T47D (cell line): Measurements from ENCODE around the gene GSN.

Experiments used
- DNase-seq, 2 experiments: peaks; one replicate each; pipeline versions ENCODE4 v3.0.0 to v3.0.0-alpha.2; 2011 to 2012; ENCODE audit warnings: low read depth in 1 of 2, low spot score in 1 of 2
- JUND ChIP-seq: IDR thresholded peaks from 2 replicates; pipeline ENCODE4 v1.6.1; 2012; ENCODE audit warnings: low read depth
- in situ Hi-C: cut with HindIII; loops from 2 replicates; pipeline ENCODE4 v1.10.0; 2016; ENCODE audit warnings: low sequenced_read_pairs, low pct_unique_long_range_greater_than_20kb

Gene GSN

GRCh38 chr9:121280715-121281613 is 13.0 kb downstream of the GSN start:
- in situ Hi-C loops = no loop called here
- no peak for TF ChIP-seq JUND
- no peak for DNase-seq

GRCh38 chr9:121281614-121282276 is 13.8 kb downstream of the GSN start:
- TF ChIP-seq JUND = peak; percentile 44; the same call in 1 of the 2 replicates
- DNase-seq = peak in 1 of 2 experiments; percentile 49
- in situ Hi-C loops = no loop called here

- no peak for TF ChIP-seq JUND
- no peak for DNase-seq
- in situ Hi-C loops = no loop called here
Observed at GRCh38 chr9:121282277-121283079, 14.5 kb downstream of the GSN start.

- no peak for TF ChIP-seq JUND
- in situ Hi-C loops = no loop called here
Observed at GRCh38 chr9:121283080-121283398, 15.1 kb downstream of the GSN start.

GRCh38 chr9:121283856-121284732 is 16.1 kb downstream of the GSN start:
- TF ChIP-seq JUND = no peak
- in situ Hi-C loops = no loop called here
- DNase-seq = no peak

More at GRCh38 chr9:121283080-121283398, 15.1 kb downstream of the GSN start:
- DNase-seq = no peak

- DNase-seq = no peak
- no peak for TF ChIP-seq JUND
- in situ Hi-C loops = no loop called here
Observed at GRCh38 chr9:121284733-121285451, 16.9 kb downstream of the GSN start.

GRCh38 chr9:121285835-121286687 is 18.1 kb downstream of the GSN start:
- TF ChIP-seq JUND = no peak
- in situ Hi-C loops = no loop called here
- no peak for DNase-seq

GRCh38 chr9:121286688-121286972 is 18.7 kb downstream of the GSN start:
- no peak for TF ChIP-seq JUND
- in situ Hi-C loops = no loop called here
- no peak for DNase-seq

- peak; percentile 70 for TF ChIP-seq JUND
- DNase-seq = peak in 1 of 2 experiments; percentile 43
- in situ Hi-C loops = no loop called here
Observed at GRCh38 chr9:121286973-121287741, 19.2 kb downstream of the GSN start.

- DNase-seq = no peak
- in situ Hi-C loops = no loop called here
- no peak for TF ChIP-seq JUND
Observed at GRCh38 chr9:121288673-121289025, 20.7 kb downstream of the GSN start.
